ENCODE measurements around the gene HSF5. TPM values are rescaled to one million over a fixed set of nuclear protein-coding genes. Genes with fewer than 3 reads are reported as not detected.

HSF5 gene
- total and polyA plus RNA-seq, 2 donors (not counting 3 experiments of a cell fraction or from before 2014, with no cell fraction given), result 0.03 TPM; not detected in 1

- dilution Hi-C loops (cut with MboI; ENCODE audit: extremely low pct_ligation_motif_present, low sequenced_read_pairs), result no loop called here
- H3K27me3 ChIP-seq (ENCODE audit: control insufficient read depth in 2 of 2, insufficient read depth in 2 of 2, low read length in 2 of 2), result peaks cover 5 to 9% of the 10 kb centered on the region in 2 experiments
- CTCF ChIA-PET, result interaction anchor here (0.8 to 3.3 kb wide), 3 partner anchors 10 to 15 kb away, joined by 4 to 12 read pairs (median 6); a partner anchor contains a TSS
- H3K4me1 ChIP-seq (ENCODE audit: control insufficient read depth, extremely low read depth, insufficient read depth, low read length), result peaks cover 3% of the 10 kb centered on the region
- intact Hi-C loops (cut with micrococcal nuclease), result no loop called here
- H3K27ac ChIP-seq (ENCODE audit: insufficient read depth, low read depth, low read length), result no peak overlapping the region
- POLR2A ChIA-PET, result interaction anchor here (0.6 kb wide), 1 partner anchor 93 kb away, joined by 8 read pairs; no protein-coding TSS in a partner anchor
- no peak overlapping the region for H3K4me3 ChIP-seq (replicated peaks in 1 of 3; ENCODE audit: insufficient read depth in 1 of 3, low read depth in 1 of 3, low read length in 3 of 3)
- no peaks in the 10 kb centered on the region for H3K9me1 ChIP-seq (replicated peaks; ENCODE audit: control insufficient read depth, extremely low read depth, insufficient read depth, low read length)
- no peak for TF ChIP-seq JUN (IDR thresholded peaks at IDR 0.05; ENCODE audit: borderline replicate concordance, insufficient read depth, insufficient read length, low read depth)
- no peak for TF ChIP-seq MYC (IDR thresholded peaks at IDR 0.05; ENCODE audit: low read depth, low read length)
- no peak for TF ChIP-seq GATA2 (IDR thresholded peaks at IDR 0.05; ENCODE audit: insufficient read depth, insufficient read length, low read depth, low read length)
- no peak for TF ChIP-seq MAX (IDR thresholded peaks at IDR 0.05; ENCODE audit: insufficient read depth, insufficient read length)
- TF ChIP-seq POLR2AphosphoS5 (IDR thresholded peaks at IDR 0.05; ENCODE audit: insufficient read depth, low read depth, low read length), result no peak
- DNase-seq (ENCODE audit: low read depth, low spot score), result no peak
- no peaks in the 10 kb centered on the region for H3K79me2 ChIP-seq (ENCODE audit: control insufficient read depth, insufficient read depth, low read length)
- no peak overlapping the region for H2AFZ ChIP-seq (ENCODE audit: low read depth, low read length)
- no TSS peak for BruUV-seq (replicated peaks)
- no peak overlapping the region for H3K9ac ChIP-seq (replicated peaks; ENCODE audit: extremely low read depth, insufficient read depth, low read length)
- no peak overlapping the region for H3K4me2 ChIP-seq (ENCODE audit: insufficient read depth, low read length)
- no peaks in the 10 kb centered on the region for H3K36me3 ChIP-seq (ENCODE audit: control insufficient read depth in 2 of 2, extremely low read depth in 1 of 2, insufficient read depth in 2 of 2, low read length in 2 of 2)
- no peaks in the 10 kb centered on the region for H4K20me1 ChIP-seq (replicated peaks; ENCODE audit: control insufficient read depth, extremely low read depth, insufficient read depth, low read length)
- no peak for FAIRE-seq
- H3K9me3 ChIP-seq (replicated peaks; ENCODE audit: control insufficient read depth, insufficient read depth, low read length), result no peaks in the 10 kb centered on the region
Measured at GRCh38 chr17:58534331-58534730, 46.1 kb upstream of the HSF5 start.

- ChIA-PET CTCF (interaction anchor here (0.8 to 3.3 kb wide), 5 partner anchors 8 to 15 kb away, joined by 4 to 18 read pairs (median 7); a partner anchor contains a TSS), POLR2A (no interaction called here)
- Histone ChIP-seq H2AFZ (ENCODE audit: low read depth, low read length) (no peak overlapping the region), H3K27me3 (ENCODE audit: control insufficient read depth in 2 of 2, insufficient read depth in 2 of 2, low read length in 2 of 2) (peaks cover 3 to 5% of the 10 kb centered on the region in 2 experiments), H3K4me3 (replicated peaks in 1 of 3; ENCODE audit: insufficient read depth in 1 of 3, low read depth in 1 of 3, low read length in 3 of 3) (no peak overlapping the region), H3K9me1 (replicated peaks; ENCODE audit: control insufficient read depth, extremely low read depth, insufficient read depth, low read length) (no peaks in the 10 kb centered on the region), H3K79me2 (ENCODE audit: control insufficient read depth, insufficient read depth, low read length) (no peaks in the 10 kb centered on the region), H3K9me3 (replicated peaks; ENCODE audit: control insufficient read depth, insufficient read depth, low read length) (no peaks in the 10 kb centered on the region), H4K20me1 (replicated peaks; ENCODE audit: control insufficient read depth, extremely low read depth, insufficient read depth, low read length) (no peaks in the 10 kb centered on the region), H3K4me1 (ENCODE audit: control insufficient read depth, extremely low read depth, insufficient read depth, low read length) (peaks cover 5% of the 10 kb centered on the region), H3K27ac (ENCODE audit: insufficient read depth, low read depth, low read length) (no peak overlapping the region), H3K36me3 (ENCODE audit: control insufficient read depth in 2 of 2, extremely low read depth in 1 of 2, insufficient read depth in 2 of 2, low read length in 2 of 2) (no peaks in the 10 kb centered on the region), H3K4me2 (ENCODE audit: insufficient read depth, low read length) (no peak overlapping the region), H3K9ac (replicated peaks; ENCODE audit: extremely low read depth, insufficient read depth, low read length) (no peak overlapping the region)
- intact Hi-C loops (cut with micrococcal nuclease), result no loop called here
- no TSS peak for BruUV-seq (replicated peaks)
- dilution Hi-C loops (cut with MboI; ENCODE audit: extremely low pct_ligation_motif_present, low sequenced_read_pairs), result no loop called here
- no peak for DNase-seq (ENCODE audit: low read depth, low spot score)
- TF ChIP-seq POLR2AphosphoS5 (IDR thresholded peaks at IDR 0.05; ENCODE audit: insufficient read depth, low read depth, low read length) (no peak), POLR2A (IDR thresholded peaks at IDR 0.05; ENCODE audit: low read depth, low read length) (no peak)
- no peak for FAIRE-seq
Measured at GRCh38 chr17:58533616-58534188, 45.5 kb upstream of the HSF5 start.
